NCI-H2029 treated with DMSO at 0.1 percent for 48 hours (cell line): ENCODE results near the gene CACNA1D.

ENCODE experiments used
- DNase-seq: peaks from one replicate; lab custom pipeline; 2025; lab: John Stamatoyannopoulos, UW

Gene CACNA1D

GRCh38 chr3:53577506-53577905 lies 83.1 kb downstream of the CACNA1D start:
- no peak for DNase-seq

- DNase-seq, result no peak
These were observed 85.2 kb downstream of the CACNA1D start for GRCh38 chr3:53579636-53580035.

DNA sequence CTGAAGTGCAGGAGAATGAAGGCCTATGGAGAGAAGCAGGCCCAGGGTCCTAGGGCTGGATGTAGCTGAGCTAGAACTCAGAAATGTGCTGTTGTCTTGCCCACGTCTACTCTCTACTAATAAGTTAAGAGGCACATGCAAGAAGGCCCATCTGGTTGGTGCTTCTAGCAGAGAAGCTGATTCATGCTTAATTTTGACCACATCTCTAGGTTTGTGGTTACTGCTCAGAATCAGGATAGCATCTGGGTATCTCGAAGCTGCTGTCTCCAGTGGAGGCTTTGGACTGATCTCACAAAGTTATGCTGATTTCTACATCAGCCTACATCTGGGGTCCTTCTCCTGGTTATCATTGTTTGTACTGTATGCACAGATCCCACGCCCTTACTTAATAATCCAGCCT lies 87.3 kb downstream of the CACNA1D start:
- DNase-seq, result no peak

DNA sequence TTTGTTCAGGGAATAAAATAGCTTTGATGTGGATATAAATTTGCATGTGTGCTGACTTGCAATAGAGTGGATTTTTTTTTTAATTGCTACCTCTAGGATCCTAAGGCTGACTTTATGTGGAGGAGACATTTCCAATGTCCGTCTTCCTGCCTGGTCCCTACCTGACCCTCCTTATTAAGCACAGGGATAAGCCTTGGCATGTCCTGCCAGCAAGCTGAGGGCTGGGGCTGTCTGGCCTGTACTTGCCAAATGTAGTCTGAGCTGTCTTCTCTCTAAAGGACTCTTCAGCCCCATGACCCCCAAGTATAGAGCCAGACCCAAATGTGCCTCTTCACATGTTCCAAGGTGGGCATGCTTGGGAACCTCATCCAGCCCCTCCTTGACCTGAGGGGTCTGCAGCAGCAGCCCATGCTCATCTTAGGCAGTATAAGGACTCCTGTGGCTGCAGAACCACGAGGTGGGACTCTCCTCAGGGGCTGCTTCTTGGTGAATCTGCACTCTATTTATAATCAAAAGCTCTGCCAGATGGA lies 88.8 kb downstream of the CACNA1D start:
- no peak for DNase-seq

DNA sequence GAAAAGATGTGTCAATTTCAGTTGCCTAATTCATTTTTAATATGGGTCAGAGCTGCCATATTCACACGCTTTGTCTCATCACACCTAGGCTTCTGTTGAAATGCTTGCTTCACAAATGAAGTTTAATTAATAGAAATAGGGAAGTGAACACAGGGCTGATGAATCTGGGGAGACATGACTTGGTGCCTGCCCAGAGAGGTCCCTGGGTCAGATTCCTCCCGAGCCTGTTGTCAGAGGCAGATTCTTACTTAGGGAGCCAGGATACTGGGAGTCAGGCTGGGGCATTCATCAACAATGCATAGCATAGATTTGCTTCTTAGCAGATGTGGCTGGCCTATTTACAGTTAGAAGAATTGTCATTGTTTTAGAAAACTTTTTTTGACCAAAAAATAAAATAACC lies 90.6 kb downstream of the CACNA1D start:
- no peak for DNase-seq

DNA sequence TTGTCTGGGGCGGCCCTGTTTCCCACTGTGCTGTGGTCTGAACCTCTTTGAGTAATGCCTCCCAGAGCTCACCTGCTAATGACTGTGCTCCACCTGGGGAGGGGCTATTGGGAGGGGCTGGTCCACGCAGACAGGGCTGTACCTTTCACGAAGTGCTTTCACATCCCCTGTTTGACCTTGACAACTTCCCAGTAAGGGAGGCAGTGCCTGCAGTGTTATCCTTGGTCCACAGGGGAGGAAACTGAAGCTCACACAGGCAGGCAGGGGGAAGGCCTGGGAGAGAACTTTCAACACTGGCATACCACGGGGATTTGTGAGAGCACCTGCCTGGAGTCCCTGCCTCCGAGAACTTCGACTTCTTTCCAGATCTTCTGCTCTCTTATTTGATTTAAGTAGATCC lies 91.2 kb downstream of the CACNA1D start:
- DNase-seq, result no peak

DNA sequence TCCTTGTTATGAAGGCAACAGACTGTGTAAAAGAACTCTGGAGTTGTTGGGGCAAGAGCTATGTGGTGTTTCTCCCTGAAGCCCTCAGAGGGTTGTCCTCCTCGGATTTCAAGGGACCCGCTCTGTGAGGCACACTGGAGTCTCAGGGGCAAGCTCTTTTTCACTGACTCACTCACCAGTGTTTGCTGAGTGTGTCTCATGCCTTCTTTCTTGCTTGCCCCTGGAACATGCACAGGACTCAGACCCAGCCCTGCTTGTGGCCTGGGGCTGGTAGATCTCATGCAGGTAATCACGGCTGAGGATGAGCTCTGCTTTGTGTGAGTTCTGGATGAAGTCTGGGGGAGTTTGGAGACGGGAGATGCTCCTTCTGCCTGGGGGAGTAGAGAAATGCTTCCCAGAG lies 93.7 kb downstream of the CACNA1D start:
- no peak for DNase-seq

GRCh38 chr3:53589201-53589600 lies 94.8 kb downstream of the CACNA1D start:
- no peak for DNase-seq

DNA sequence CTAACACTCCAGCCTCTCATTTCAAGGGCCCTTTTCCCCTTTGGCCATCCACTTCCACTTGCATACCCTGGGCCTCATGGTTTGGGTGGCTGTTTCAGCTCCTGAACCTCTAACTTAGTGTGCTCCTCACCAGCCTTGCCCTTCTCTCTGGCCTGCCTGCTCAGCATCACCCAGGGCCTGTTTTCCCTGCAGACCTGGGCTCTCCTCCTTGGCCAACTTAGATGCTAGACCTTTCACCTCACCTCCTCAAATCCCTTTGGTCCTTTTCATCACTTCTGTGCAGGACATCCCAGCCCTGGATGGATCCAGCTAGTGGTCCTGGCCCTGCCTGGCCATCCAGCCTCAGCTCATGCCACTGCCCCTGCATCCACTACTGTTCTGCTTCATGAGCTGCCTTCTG lies 95.4 kb downstream of the CACNA1D start:
- DNase-seq, result no peak

GRCh38 chr3:53590606-53591005 lies 96.2 kb downstream of the CACNA1D start:
- DNase-seq, result no peak

GRCh38 chr3:53591646-53592045 lies 97.2 kb downstream of the CACNA1D start:
- no peak for DNase-seq

- no peak for DNase-seq
These were observed 98.5 kb downstream of the CACNA1D start for GRCh38 chr3:53592862-53593261.

DNA sequence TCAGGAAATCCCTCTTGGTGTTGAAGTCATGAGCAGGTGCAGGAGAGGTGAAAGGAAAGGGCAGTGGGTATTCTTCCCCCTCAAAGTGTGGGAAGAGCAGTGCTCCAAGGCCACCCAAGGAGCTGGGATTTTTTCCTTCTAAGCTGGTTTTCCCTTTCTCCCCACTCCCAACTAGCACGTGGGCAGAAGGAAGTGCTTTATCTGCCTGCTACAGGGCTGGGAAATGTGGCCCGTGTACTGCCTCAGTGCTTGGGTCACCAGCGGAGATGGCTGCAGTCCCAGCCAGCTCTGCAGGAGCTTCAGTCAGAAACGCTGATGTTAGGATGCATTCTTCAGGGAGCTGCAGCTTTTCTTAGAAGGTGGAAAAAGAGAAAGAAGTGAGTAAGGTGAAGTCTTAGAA lies 99.2 kb downstream of the CACNA1D start:
- DNase-seq, result no peak

DNA sequence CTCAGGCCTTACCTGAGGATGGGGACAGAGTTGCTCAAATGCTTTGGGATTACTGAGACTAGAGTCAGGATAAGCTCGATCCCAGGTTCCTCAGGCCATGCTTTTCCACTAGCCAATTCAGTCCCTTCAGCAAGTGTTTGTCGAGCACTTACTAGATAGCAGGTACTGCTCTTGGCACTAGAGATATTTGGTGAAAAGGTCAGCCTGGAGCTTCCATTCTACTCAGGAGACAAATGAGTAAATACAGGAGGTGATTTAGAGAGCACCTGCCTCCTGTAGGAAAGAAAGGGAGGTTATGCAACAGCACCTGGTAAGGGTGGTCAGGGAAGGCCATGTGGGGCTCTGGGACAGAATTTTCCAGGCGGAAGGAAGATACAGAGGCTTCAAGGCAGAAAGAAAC lies 99.9 kb downstream of the CACNA1D start:
- DNase-seq, result peak; percentile 54

DNA sequence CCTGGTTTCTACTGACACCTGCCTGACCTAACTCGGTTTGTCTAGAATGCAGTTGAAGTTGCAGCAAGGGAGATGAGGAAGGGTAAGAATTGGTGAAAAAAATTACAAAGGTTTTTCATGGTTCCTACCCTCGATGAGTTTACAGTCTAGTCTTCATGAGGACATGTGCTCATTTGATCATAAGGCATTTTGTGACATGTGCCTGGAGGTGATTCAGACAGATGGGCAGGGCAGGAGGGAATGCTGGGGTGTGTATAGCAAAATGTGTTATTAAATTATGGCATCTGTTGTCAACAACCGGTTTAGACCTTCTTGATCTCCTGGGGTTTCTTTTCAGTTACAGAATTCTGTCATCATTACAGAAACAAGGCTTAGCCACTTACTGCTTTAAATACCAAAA lies 101.2 kb downstream of the CACNA1D start:
- DNase-seq, result no peak

DNA sequence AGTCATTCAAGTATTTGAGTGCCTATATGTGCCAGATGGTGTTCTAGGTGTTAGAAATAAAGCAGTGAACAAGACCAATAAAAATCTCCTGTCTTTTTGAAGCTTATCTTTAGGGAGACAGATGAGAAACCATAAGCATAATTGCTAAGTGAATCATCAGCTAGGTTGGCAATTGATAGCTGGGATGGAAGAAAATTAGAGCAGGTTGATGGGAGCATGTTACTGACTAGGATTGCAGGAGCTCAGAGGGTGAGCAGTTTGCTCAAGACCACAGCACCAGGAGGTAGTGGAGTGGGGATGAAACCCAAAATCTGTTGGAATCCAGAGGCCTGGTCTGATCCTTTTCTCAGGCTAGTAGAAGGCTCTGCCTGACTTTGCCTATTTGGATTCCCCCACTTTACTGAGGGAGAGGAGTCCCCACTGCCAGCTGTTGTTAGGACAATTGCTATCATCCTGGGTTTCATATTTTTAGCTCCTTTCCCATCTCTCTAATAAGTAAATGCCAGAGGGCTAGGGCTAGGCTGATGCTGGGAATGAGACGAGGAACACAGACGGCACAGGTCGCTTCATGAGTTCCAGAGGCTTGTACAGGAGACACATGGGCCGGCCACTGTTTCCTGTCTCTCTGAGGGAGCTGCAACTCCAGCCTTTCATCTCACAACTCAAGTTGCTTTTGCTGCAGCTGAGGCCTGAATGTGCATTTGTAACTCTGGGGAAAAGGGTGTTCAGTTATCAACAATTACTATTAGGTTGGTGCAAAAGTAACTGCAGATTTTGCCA lies 102.9 kb downstream of the CACNA1D start:
- DNase-seq, result no peak

DNA sequence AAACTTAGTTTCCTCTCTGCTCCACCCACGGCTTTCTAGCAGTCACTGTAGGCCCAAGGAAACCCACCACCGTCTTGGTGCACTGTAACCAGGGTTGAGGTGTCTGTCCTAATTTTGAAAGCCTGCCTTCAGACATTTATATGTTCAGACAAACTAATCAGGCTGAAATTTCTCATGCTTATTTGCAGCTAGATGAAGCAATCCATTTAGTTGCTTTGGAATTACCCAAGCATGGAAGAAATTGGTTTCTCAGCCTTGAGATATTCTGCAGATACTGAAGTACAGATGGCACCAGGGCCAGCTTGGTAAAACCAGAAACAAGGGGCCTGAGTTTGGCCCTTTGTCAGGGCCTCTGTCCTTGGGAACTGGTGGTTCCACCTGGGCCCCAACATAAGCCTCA lies 105.4 kb downstream of the CACNA1D start:
- DNase-seq, result no peak

DNA sequence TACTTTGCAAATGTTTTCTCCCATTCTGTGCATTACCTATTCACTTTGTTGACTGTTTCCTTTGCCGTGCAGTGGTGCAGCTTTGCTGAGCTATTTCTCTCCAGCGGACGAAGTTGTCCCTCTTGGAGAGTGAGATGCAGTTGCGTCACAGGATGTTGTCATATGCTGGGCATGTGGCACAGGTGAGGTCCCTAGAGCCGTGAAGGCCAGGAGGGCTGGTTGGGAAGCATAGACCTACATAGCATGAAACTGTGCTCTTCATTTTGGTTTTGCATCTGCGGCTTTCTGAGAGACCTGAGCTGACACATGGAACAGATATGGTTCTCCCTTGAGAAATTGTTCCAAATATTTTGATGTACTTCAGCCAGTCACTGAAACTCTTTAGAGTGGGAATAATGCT lies 108.5 kb downstream of the CACNA1D start:
- no peak for DNase-seq

DNA sequence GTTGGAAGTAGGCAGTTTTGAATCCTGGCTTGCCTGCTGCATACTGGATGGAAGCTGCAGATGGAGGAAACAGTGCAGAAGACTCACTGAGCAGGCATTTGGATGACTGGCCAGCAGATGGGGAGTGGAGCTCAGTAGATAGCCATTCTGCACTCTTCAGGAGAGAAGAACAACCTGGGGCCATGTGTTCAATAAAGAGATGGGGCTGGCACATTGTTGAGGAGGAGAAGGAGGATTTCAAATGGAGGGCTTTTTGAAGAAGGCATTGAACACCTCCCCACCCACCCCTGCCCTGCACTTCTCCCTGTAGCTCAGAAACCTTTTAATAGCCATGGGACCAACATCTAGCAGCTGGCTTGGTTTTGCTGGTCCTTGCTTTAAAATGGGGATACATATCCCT lies 109.8 kb downstream of the CACNA1D start:
- no peak for DNase-seq

DNA sequence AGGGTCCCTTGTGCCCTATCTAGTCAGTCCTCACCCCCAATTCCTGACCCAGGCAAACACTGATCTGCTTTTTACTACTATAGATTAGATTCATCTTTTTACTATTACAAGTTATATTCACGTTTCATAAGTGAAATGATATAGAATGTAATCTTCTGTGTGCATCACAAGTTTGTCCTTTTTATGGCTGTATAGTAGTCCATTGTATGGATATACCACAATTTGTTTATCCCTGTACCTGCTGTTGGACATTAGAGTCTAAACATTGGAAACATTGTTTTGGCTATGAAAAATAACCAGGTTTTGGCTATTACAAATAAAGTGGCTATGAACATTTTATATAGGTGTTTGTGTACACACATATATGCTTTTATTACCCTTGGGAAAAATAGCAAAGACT lies 112.4 kb downstream of the CACNA1D start:
- DNase-seq, result no peak

DNA sequence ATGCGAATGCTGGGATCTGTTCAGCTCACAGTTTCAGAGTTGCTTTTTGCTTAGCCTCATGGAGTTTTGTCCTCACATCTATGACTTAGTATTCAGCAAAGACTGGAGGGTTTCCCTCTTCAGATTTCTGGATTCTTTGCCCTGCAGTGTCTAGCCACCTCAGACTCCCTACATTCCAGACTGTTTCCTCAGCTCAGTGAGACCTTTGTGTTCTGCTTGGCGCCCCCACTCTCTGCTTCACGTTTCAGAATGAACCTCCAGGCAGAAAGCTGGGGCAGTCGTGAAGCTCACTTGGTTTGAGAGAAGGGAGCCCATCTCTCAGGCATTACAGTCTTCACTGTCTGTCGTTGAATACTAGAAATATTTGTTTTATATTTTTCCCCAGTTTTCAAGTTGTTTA lies 118.1 kb downstream of the CACNA1D start:
- DNase-seq, result no peak

DNA sequence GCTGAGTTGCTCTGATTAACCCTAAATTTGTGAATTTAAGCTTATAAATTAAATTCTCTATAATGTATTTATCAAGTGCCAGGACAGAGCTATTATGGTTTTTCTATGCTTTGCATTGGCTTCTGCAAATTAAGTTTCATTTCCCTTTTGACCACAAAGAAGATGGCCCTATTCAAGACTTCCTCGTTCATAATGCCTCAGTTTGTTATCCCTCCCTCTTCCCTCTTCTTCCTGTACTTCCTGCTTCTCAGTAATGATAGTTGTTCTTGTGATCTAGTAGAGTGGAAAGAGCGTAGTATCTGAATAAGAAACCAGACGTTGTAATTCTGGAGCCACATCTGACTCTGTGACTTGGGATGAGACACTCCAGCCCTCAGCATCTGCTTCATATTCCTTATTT lies 118.7 kb downstream of the CACNA1D start:
- DNase-seq, result no peak

GRCh38 chr3:53614307-53614706 lies 119.9 kb downstream of the CACNA1D start:
- DNase-seq, result no peak

DNA sequence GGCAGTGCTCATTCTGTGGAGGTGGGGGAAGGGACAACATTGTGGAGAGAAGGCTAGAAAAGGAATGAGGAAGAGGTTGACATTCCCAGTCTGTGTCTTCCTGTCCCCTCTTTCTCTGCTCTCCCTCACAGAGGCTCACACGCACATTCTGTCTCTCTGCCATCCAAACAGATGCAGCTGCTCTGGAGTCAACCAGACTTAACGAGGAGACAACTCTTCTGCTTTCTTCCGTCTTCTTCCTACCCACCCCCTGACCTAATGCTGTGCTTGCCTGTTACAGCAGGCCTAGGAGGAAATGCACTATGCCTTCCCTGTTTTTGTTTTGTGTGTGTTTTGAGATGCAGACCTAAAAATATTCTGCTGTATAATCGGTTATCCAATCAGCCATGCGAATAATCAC lies 121.9 kb downstream of the CACNA1D start:
- no peak for DNase-seq
